Common myeloid progenitor, CD34-positive (primary cell): ENCODE measurements around the gene ERCC5.

ENCODE experiments used
- CTCF ChIA-PET: fragments of 350-600 bp; sonication (Branson Sonifier 250); formaldehyde crosslinking; loops from one replicate; lab custom pipeline; 2021; ENCODE audit warnings: antibody characterized with exemption; lab: Charles Lee
- POLR2A ChIA-PET: fragments of 350-600 bp; sonication (Branson Sonifier 250); formaldehyde crosslinking; loops from one replicate; lab custom pipeline; 2021; ENCODE audit warnings: antibody characterized with exemption; lab: Charles Lee
- DNase-seq, 3 donors: peaks; one replicate each; pipeline versions ENCODE4 v3.0.0 to v3.0.0-alpha.2; 2013
- H3K27ac ChIP-seq, 2 experiments: 1 replicate in 1 of 2; 2 replicates in 1 of 2; pipeline ENCODE4 v1.7.0; 2013; ENCODE audit warnings: inconsistent platforms in 2 of 2, low read length in 2 of 2, mild to moderate bottlenecking in 2 of 2, low read depth in 1 of 2, moderate library complexity in 1 of 2; ENCODE audit not compliant: severe bottlenecking in 2 of 2, insufficient read depth in 1 of 2, poor library complexity in 1 of 2
- H3K27me3 ChIP-seq, 5 experiments: replicated peaks in 2 of 5; 1 replicate in 3 of 5; 2 replicates in 2 of 5; pipeline versions ENCODE4 v1.6.1 to v1.7.0; 2013; ENCODE audit warnings: low read length in 4 of 5, mild to moderate bottlenecking in 2 of 5, moderate library complexity in 2 of 5, inconsistent platforms in 1 of 5; ENCODE audit not compliant: insufficient read depth in 5 of 5, control insufficient read depth in 4 of 5
- H3K36me3 ChIP-seq, 4 experiments: 1 replicate in 2 of 4; 2 replicates in 2 of 4; pipeline versions ENCODE4 v1.6.1 to v1.7.0; 2013; ENCODE audit warnings: low read length in 3 of 4, control low read depth in 1 of 4, mild to moderate bottlenecking in 1 of 4; ENCODE audit not compliant: control insufficient read depth in 4 of 4, insufficient read depth in 4 of 4
- H3K4me1 ChIP-seq, 4 experiments: 1 replicate in 3 of 4; 2 replicates in 1 of 4; pipeline versions ENCODE4 v1.6.1 to v1.7.1; 2013; ENCODE audit warnings: low read length in 3 of 4, mild to moderate bottlenecking in 3 of 4, control low read depth in 1 of 4, inconsistent platforms in 1 of 4, moderate library complexity in 1 of 4; ENCODE audit not compliant: control insufficient read depth in 4 of 4, insufficient read depth in 4 of 4; ENCODE audit errors: control extremely low read depth in 1 of 4
- H3K4me3 ChIP-seq, 7 experiments: 1 replicate in 4 of 7; 2 replicates in 3 of 7; pipeline versions ENCODE4 v1.5.1 to v1.7.0; 2013; ENCODE audit warnings: mild to moderate bottlenecking in 7 of 7, low read length in 6 of 7, moderate library complexity in 6 of 7, inconsistent platforms in 2 of 7, low read depth in 2 of 7, control low read depth in 1 of 7; ENCODE audit not compliant: insufficient read depth in 4 of 7, control insufficient read depth in 1 of 7; ENCODE audit errors: extremely low read depth in 1 of 7
- H3K9me3 ChIP-seq, 5 experiments: 1 replicate in 4 of 5; 2 replicates in 1 of 5; pipeline versions ENCODE4 v1.6.1 to v1.7.1; 2013; ENCODE audit warnings: low read length in 4 of 5, mild to moderate bottlenecking in 2 of 5, inconsistent platforms in 1 of 5, low read depth in 1 of 5, moderate library complexity in 1 of 5; ENCODE audit not compliant: control insufficient read depth in 4 of 5, insufficient read depth in 2 of 5; ENCODE audit errors: control extremely low read depth in 1 of 5
- WGBS: methylation state at CpG from one replicate; pipeline ENCODE4 v1.1.5; 2013; ENCODE audit not compliant: insufficient coverage; 5-methylcytosine and 5-hydroxymethylcytosine counted together

ERCC5 gene

DNA sequence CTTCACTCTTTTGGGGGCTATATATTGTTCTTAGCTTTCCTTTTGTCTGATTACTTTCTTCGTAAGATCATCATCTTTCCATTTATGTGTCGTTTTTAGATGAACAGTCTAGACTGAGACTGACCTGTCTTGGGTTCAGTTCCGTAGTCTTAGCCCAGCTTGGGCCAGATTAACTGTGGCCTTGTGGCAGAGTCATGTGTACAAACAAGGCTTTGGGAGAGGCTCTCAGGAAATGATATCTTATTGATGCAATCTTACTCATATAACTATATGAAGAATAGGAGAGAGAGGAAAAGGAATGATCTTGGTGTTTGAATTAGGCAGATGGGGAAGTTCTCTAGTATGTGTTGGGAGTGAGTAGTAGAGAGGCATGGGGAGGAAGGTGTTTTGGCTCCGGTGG lies 6.8 kb upstream of the ERCC5 start:
- no peak for DNase-seq
- POLR2A ChIA-PET: no interaction called here
- Histone ChIP-seq H3K36me3 (peaks cover 11 to 55% (median 38%) of the 10 kb centered on the region in 4 experiments), H3K9me3 (no peaks in the 10 kb centered on the region), H3K27me3 (no peaks in the 10 kb centered on the region), H3K27ac (no peak overlapping the region), H3K4me3 (no peak overlapping the region), H3K4me1 (no peaks in the 10 kb centered on the region)
- 100% methylated on average over 1 of the region's 4 CpGs for WGBS
- CTCF ChIA-PET: no interaction called here

DNA sequence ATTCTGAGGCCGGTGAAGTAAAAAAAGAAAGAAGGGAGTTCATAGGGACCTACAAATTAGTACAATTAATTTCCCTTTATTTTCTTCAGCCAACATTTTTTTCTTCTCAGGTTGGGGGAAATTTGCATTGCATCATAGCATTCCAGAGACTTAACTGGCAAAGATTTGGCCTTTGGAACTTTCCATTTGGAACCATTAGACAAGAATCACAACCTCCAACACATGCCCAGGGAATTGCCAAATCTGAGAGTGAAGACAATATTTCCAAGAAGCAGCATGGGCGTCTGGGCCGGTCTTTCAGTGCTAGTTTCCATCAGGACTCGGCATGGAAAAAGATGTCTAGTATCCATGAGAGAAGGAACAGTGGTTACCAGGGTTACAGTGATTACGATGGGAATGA lies 6.4 kb upstream of the ERCC5 start:
- DNase-seq: no peak
- Histone ChIP-seq H3K4me3 (no peak overlapping the region), H3K27me3 (no peaks in the 10 kb centered on the region), H3K27ac (no peak overlapping the region), H3K9me3 (no peaks in the 10 kb centered on the region), H3K36me3 (peaks cover 11 to 55% (median 37%) of the 10 kb centered on the region in 4 experiments), H3K4me1 (no peaks in the 10 kb centered on the region)
- ChIA-PET CTCF (interaction anchor here (1.6 kb wide), 1 partner anchor 10 kb away, joined by 4 read pairs; no protein-coding TSS in a partner anchor), POLR2A (no interaction called here)
- 100% methylated on average over 2 of the region's 5 CpGs for WGBS

DNA sequence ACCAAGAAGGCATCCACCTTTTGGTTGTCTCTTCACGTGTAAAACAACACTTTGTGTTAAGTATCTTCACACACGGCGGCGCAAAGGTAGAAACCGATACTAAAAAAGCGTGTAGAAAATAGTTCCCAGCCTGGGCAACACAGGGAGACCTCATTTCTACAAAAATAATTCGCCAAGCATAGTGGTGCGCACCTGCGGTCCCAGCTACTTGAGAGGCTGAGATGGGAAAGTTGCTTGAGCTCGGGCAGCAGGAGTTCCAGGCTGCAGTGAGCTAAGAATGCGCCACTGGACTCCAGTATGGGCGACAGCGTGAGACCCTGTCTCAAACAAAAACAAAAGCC lies 573 bp upstream of the ERCC5 start:
- ChIA-PET POLR2A (interaction anchor here (1.2 to 1.9 kb wide), 4 partner anchors 9 to 249 kb away, joined by 3 to 17 read pairs (median 8); partner anchors contain the start of genes TEX30 and TPP2), CTCF (interaction anchor here (1.0 to 1.9 kb wide), 7 partner anchors 14 to 264 kb away, joined by 3 to 7 read pairs (median 5); no protein-coding TSS in a partner anchor)
- Histone ChIP-seq H3K4me3 (peak overlapping the region; percentile 87 to 100 (median 98)), H3K36me3 (peaks cover 0 to 26% (median 6%) of the 10 kb centered on the region in 4 experiments), H3K27ac (peak overlapping the region; percentile 92 to 97), H3K27me3 (no peaks in the 10 kb centered on the region), H3K4me1 (peaks cover 3 to 24% (median 16%) of the 10 kb centered on the region in 4 experiments), H3K9me3 (no peaks in the 10 kb centered on the region)
- WGBS: 4% methylated on average over 11 of the region's 13 CpGs
- no peak for DNase-seq

DNA sequence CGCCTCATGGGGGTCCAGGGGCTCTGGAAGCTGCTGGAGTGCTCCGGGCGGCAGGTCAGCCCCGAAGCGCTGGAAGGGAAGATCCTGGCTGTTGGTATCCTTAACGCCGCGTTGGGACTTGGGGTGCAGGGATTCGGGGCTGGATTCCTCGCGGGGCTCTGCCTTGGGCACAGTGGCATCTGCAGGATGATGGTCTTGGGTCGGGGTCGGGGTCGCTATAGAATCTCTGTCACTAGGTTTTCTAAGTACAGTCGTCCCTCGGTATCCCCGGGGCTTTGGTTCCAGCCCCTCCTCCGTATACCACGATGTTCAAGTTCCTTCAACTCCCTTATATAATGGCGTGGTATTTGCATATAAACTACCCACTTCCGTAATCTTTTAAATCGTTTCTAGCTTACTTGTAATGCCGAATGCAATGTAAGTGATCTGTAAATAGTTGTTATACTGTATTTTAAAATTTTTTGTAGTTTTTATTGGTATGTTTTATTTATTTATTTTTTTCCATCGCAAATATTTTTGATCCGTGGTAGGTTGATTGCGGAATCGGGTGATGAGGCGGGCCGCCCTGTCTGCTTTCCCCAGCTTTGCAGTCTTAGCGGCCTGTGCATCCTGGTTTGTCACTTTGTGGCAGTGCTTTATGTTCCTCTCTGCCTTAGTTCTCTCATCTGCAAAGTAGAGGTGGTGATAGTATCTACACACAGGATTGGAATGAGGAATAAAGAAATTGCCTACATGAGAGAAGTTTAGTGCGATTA lies 606 bp downstream of the ERCC5 start:
- WGBS: 1% methylated on average over 14 of the region's 31 CpGs
- POLR2A ChIA-PET: interaction anchor here (0.6 to 1.9 kb wide), 6 partner anchors 8 to 250 kb away, joined by 3 to 17 read pairs (median 5); partner anchors contain the start of genes TEX30 and TPP2
- peak overlapping the region; percentile 87 to 100 (median 98) for H3K4me3 ChIP-seq
- H3K27me3 ChIP-seq: no peaks in the 10 kb centered on the region
- H3K4me1 ChIP-seq: peaks cover 3 to 25% (median 18%) of the 10 kb centered on the region in 4 experiments
- CTCF ChIA-PET: interaction anchor here (0.8 to 1.9 kb wide), 12 partner anchors 17 to 265 kb away, joined by 3 to 7 read pairs (median 4); no protein-coding TSS in a partner anchor
- no peaks in the 10 kb centered on the region for H3K9me3 ChIP-seq
- peak overlapping the region; percentile 92 to 97 for H3K27ac ChIP-seq
- peak; percentile 37 to 76 (median 69) for DNase-seq
- H3K36me3 ChIP-seq: peaks cover 0 to 17% (median 6%) of the 10 kb centered on the region in 4 experiments

DNA sequence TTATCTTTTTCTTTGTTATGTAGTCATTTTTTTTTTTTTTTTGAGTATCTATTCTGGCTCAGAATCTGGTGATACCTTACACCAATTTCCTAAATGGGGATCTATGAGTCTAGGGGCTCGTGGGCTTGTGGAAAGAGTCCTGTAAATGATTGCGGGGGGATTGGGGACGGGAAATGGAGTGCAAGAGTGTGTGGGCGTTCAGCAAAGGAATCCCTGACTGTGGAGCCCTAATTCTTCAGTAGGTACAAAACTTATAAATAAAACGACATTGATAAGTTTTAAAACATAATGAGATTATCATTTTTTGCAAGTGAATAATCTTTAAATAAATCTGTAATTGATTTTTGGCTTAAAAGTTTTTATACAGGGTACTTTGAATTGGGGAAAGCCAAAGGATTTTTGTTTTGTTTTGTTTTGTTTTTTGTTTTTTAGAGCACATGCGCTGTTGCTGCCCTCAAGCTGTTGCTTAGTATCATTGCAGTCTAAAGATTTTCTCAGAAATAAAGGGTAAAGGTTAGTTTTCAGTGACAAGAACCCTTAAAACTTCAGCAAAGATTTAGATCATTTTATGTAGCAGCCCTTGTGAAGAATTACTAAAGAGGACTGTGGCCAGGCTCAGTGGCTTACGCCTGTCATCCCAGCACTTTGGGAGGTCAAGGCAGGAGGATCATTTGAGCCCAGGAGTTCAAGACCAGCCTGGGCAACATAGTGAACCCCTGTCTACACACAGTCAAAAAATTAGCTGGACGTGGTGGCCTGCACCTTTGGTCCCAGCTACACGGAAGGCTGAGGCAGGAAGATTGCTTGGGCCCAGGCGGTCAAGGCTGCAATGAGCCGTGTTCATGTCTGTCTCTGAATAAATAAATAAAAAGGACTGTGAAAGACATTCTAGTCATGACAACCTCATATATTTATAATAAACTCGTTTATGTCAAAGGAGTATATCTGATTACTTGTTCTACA lies 1.7 kb downstream of the ERCC5 start:
- Histone ChIP-seq H3K4me3 (peak overlapping the region in 6 of 7 experiments; percentile 87 to 100 (median 98)), H3K27me3 (no peaks in the 10 kb centered on the region), H3K9me3 (no peaks in the 10 kb centered on the region), H3K4me1 (peaks cover 3 to 25% (median 18%) of the 10 kb centered on the region in 4 experiments), H3K36me3 (peaks cover 2 to 19% (median 9%) of the 10 kb centered on the region in 4 experiments), H3K27ac (peak overlapping the region; percentile 92 to 97)
- DNase-seq: peak; percentile 40 to 72 (median 71)
- POLR2A ChIA-PET: no interaction called here
- CTCF ChIA-PET: interaction anchor here (0.6 to 2.0 kb wide), 11 partner anchors 11 to 300 kb away, joined by 3 to 6 read pairs (median 3); no protein-coding TSS in a partner anchor
- WGBS: 57% methylated on average over 2 of the region's 12 CpGs

DNA sequence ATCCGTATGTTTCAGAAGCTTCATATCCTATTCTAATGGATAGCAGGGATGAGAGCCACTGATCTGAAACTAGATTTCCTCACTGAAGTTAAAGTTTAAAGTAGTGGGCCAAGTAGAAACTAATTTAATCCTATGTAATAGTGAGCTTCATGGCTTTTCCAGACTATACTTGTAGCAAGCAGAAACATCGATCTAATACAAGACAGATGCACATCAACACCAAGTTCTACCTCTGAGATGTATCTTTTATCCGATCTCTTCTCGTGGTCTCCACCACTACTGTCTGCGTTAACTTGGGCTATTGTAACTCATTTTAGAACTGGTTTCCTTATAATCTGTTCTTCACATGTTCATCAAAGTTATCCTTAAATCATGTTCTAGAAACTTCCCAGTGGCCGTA lies 3.1 kb downstream of the ERCC5 start:
- Histone ChIP-seq H3K36me3 (peaks cover 6 to 21% (median 10%) of the 10 kb centered on the region in 4 experiments), H3K4me3 (no peak overlapping the region), H3K9me3 (no peaks in the 10 kb centered on the region), H3K27ac (no peak overlapping the region), H3K4me1 (peaks cover 3 to 25% (median 18%) of the 10 kb centered on the region in 4 experiments), H3K27me3 (no peaks in the 10 kb centered on the region)
- 100% methylated on average over 3 of the region's 6 CpGs for WGBS
- DNase-seq: peak in 2 of 3 donors; percentile 30 to 48
- CTCF ChIA-PET: interaction anchor here (1.1 to 2.0 kb wide), 5 partner anchors 48 to 269 kb away, joined by 4 to 6 read pairs (median 5); partner anchors contain the start of gene TEX30
- POLR2A ChIA-PET: no interaction called here
